Type B pancreatic cell (in vitro differentiated cells): ENCODE measurements around the gene PIK3AP1. TPM values are rescaled to one million over a fixed set of nuclear protein-coding genes. Genes with fewer than 3 reads are reported as not detected.

Source experiments
- DNase-seq: peaks from one replicate; pipeline ENCODE4 v3.0.0; 2021; ENCODE audit warnings: mixed read lengths; ENCODE audit not compliant: unreplicated experiment; ENCODE audit errors: extremely low spot score
- H3K27ac Mint-ChIP-seq: 2 replicates; pipeline ENCODE4 v1.8.0; 2021; ENCODE audit warnings: mild to moderate bottlenecking, mixed read lengths
- H3K27me3 Mint-ChIP-seq: 2 replicates; pipeline ENCODE4 v1.8.0; 2021; ENCODE audit warnings: mixed read lengths
- H3K36me3 Mint-ChIP-seq: 2 replicates; pipeline ENCODE4 v1.8.0; 2021; ENCODE audit warnings: mixed read lengths
- H3K4me1 Mint-ChIP-seq: one replicate; pipeline ENCODE4 v1.8.0; 2021; ENCODE audit warnings: mixed read lengths; ENCODE audit not compliant: unreplicated experiment
- H3K4me3 Mint-ChIP-seq: 2 replicates; pipeline ENCODE4 v1.8.0; 2021; ENCODE audit warnings: mild to moderate bottlenecking, mixed read lengths
- H3K9me3 Mint-ChIP-seq: 2 replicates; pipeline ENCODE4 v1.8.0; 2021; ENCODE audit warnings: mixed read lengths
- CTCF ChIP-seq: fragments of 200-600 bp; sonication (generic); conservative IDR thresholded peaks from 2 replicates; pipeline ENCODE4 v1.5.0; 2021; ENCODE audit warnings: antibody characterized with exemption, mild to moderate bottlenecking
- total RNA-seq: library from RNA; stranded (reverse); gene quantifications from 2 replicates; pipeline ENCODE4 v1.2.1, GENCODE V29; 2021; ENCODE audit warnings: low replicate concordance

PIK3AP1 gene
- total RNA-seq, 1 donor from 2014 or later, result 3.5 TPM

- H3K27ac Mint-ChIP-seq, result no peak overlapping the region
- no peaks in the 10 kb centered on the region for H3K27me3 Mint-ChIP-seq
- H3K36me3 Mint-ChIP-seq, result no peaks in the 10 kb centered on the region
- no peaks in the 10 kb centered on the region for H3K9me3 Mint-ChIP-seq
- H3K4me1 Mint-ChIP-seq, result peaks cover 39% of the 10 kb centered on the region
- no peak for TF ChIP-seq CTCF
- no peak for DNase-seq
- no peak overlapping the region for H3K4me3 Mint-ChIP-seq
Observed at GRCh38 chr10:96638696-96639095, 81.6 kb downstream of the PIK3AP1 start.

DNA sequence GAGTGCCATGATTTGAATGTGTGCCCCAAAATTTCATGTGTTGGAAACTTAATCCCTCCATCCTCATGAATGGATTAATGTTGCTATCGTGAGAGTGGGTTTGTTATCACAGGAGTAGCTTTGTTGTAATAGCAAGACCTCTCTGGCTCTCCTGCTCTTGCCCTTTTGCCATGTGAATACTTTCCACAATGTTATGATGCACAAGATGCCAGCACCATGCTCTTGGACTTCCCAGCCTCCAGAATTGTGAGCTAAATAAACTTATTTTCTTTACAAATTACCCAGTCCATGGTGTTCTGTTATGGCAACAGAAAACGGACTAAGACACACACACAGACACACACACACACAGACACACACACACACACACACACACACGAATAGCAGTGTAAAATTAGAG lies 82.2 kb downstream of the PIK3AP1 start:
- no peak overlapping the region for H3K4me3 Mint-ChIP-seq
- no peak for DNase-seq
- no peaks in the 10 kb centered on the region for H3K9me3 Mint-ChIP-seq
- no peaks in the 10 kb centered on the region for H3K36me3 Mint-ChIP-seq
- no peak for TF ChIP-seq CTCF
- no peak overlapping the region for H3K27ac Mint-ChIP-seq
- H3K27me3 Mint-ChIP-seq, result no peaks in the 10 kb centered on the region
- H3K4me1 Mint-ChIP-seq, result peaks cover 41% of the 10 kb centered on the region

- TF ChIP-seq CTCF, result no peak
- Mint-ChIP-seq H3K4me3 (no peak overlapping the region), H3K27me3 (no peaks in the 10 kb centered on the region), H3K27ac (no peak overlapping the region), H3K9me3 (no peaks in the 10 kb centered on the region), H3K36me3 (no peaks in the 10 kb centered on the region), H3K4me1 (peaks cover 45% of the 10 kb centered on the region)
- DNase-seq, result no peak
Observed at GRCh38 chr10:96637709-96638108, 82.6 kb downstream of the PIK3AP1 start.

- TF ChIP-seq CTCF, result no peak
- no peaks in the 10 kb centered on the region for H3K9me3 Mint-ChIP-seq
- H3K36me3 Mint-ChIP-seq, result no peaks in the 10 kb centered on the region
- no peak overlapping the region for H3K4me3 Mint-ChIP-seq
- peak overlapping the region; percentile 29 for H3K27ac Mint-ChIP-seq
- peaks cover 52% of the 10 kb centered on the region for H3K4me1 Mint-ChIP-seq
- no peak for DNase-seq
- H3K27me3 Mint-ChIP-seq, result no peaks in the 10 kb centered on the region
Observed at GRCh38 chr10:96636551-96636950, 83.8 kb downstream of the PIK3AP1 start.

GRCh38 chr10:96632974-96633710 lies 87.2 kb downstream of the PIK3AP1 start:
- peak overlapping the region; percentile 96 for H3K27ac Mint-ChIP-seq
- H3K4me1 Mint-ChIP-seq, result peaks cover 27% of the 10 kb centered on the region

More at GRCh38 chr10:96632974-96633710, 87.2 kb downstream of the PIK3AP1 start:
- no peak for TF ChIP-seq CTCF
- no peaks in the 10 kb centered on the region for H3K27me3 Mint-ChIP-seq
- no peaks in the 10 kb centered on the region for H3K9me3 Mint-ChIP-seq
- H3K36me3 Mint-ChIP-seq, result no peaks in the 10 kb centered on the region
- peak overlapping the region; percentile 65 for H3K4me3 Mint-ChIP-seq
- DNase-seq, result no peak
